Stimulated activated CD4-positive, alpha-beta T cell treated with anti-CD3 and anti-CD28 coated beads, TNF-alpha, amount 100 ng/mL, for 4 hours (primary cell): Measurements from ENCODE around the gene SMURF1.

Experiments
- DNase-seq, 3 experiments: peaks; one replicate each; pipeline ENCODE4 v3.0.0-alpha.2; 2020; ENCODE audit warnings: low read depth in 3 of 3

SMURF1 gene

GRCh38 chr7:99005776-99006175 lies 138.1 kb downstream of the SMURF1 start:
- no peak for DNase-seq

DNA sequence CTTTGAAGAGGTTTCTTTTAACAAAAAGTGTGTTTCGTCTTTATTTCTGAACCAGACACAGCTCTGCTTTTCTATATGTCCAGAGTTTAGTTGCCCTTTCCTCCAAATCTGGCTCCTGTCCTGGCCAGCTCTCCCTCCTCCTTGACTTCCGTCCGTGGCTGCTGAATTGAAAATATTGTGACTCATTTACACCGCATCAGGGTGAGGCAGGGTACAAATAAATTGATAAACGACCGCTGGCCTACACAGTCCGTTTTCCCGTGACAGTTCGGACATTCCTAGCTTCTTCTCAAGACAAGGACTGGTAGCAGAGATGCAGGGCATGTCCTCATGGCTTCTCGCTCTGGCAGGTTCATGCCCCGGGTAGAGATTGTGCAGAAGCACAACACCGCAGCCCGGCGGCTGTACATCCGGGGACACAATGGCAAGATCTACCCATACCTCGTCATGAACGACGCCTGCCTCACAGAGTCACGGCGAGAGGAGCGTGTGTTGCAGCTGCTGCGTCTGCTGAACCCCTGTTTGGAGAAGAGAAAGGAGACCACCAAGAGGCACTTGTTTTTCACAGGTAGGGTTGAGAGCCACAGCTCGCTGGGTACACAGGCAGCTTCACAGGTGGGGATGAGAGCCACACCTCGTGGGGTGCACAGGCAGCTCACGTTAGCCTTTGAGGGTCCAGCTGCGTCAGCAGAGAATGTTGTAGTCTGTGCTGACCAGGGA lies 139.0 kb downstream of the SMURF1 start:
- DNase-seq: no peak

- DNase-seq: no peak
These were observed 139.7 kb downstream of the SMURF1 start for GRCh38 chr7:99004216-99004615.

DNA sequence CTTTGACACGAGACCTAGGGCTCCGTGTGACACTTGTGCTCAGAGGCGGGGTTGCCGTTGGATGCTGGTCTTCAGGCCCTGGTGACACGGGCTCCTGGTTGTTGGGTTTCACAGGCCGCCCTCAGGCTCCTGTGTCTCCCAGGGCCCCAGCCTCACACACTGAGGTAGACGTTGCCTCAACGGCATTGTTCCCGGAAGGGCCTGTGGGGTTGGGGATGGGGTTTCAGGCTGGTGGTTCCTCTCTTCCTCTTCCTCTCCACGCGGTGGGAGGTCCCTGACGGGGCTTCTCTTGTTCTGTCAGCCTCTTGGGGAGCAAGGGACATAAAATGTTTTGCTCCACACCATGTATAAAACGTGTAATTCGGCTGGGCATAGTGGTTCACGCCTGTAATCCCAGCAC lies 140.5 kb downstream of the SMURF1 start:
- no peak for DNase-seq

DNA sequence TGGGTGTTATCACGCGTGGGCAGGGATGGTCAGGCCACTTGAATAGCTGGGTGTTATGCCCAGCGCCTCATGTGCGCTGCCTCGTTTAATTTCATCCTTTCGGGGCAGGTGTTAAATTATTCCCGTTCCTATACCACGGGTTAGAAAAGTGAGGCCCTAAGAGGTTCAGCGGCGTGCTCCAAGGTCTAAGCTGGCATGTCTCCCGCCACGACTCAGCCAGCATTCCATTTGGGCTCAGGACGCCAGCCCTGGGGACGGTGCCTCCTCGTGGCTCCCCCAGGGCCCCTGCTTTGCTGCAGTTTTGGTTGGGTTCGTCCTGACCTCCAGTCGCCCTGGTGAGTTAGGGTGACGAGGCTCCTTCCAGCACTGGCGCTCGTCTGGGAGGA lies 141.1 kb downstream of the SMURF1 start:
- no peak for DNase-seq

DNA sequence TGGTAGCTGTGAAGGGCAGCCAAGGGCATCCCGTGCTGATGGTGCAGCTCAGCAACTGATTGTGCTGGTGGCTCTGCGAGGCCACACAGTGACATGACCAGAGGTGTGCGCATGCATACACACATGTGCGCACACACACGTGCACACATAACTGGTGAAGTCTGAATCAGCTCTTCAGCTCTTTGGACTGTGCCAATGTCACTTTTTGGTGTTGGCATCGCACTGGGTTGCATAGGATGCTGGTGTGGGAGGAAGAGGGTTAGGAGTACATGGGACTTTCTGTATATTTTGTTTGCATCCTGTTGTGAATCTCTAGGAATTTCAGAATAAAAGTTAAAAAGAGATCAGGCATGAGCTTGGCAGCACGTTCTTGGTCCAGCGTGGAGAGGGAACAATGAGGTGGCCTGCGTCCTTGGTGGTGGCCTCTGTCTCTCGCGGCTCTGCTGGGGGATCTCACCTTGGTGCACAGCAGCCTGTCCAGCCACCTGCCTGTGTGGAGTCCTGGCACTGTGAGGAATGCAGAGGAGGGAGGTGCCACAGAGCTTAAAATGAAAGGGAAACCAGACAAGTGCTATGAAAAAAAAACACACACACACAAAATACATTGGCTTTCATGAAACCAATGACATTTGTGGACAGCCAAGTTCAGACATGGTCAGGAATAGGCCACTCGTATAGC lies 141.6 kb downstream of the SMURF1 start:
- no peak for DNase-seq

- no peak for DNase-seq
These were observed 142.3 kb downstream of the SMURF1 start for GRCh38 chr7:99001482-99002147.

DNA sequence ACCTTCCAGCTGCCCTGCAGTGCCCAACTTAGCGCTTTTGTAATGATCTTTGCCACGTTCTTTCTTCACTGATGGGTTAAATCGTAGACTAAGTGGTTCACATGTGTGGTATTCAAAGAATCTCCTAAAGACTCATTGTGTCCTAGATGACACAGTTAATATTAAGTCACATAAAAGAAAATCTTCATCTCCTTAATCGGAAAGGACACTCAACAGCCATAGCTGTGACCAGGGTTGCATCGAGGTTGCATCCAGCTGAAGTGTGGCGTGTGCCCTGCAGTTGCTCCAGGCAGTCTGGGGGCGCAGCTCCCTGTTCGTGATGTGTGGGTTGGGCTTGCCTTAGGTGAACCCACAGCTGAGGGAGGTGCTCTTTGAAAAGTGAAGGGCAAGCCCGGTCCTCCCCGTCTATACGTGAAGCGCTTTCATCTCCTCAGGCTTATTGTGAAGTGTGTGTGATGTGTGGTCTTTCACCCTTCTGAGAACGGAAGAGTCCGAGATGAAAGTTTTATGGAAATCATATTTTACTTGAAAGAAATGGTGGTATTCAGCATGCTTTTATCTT lies 142.9 kb downstream of the SMURF1 start:
- no peak for DNase-seq

DNA sequence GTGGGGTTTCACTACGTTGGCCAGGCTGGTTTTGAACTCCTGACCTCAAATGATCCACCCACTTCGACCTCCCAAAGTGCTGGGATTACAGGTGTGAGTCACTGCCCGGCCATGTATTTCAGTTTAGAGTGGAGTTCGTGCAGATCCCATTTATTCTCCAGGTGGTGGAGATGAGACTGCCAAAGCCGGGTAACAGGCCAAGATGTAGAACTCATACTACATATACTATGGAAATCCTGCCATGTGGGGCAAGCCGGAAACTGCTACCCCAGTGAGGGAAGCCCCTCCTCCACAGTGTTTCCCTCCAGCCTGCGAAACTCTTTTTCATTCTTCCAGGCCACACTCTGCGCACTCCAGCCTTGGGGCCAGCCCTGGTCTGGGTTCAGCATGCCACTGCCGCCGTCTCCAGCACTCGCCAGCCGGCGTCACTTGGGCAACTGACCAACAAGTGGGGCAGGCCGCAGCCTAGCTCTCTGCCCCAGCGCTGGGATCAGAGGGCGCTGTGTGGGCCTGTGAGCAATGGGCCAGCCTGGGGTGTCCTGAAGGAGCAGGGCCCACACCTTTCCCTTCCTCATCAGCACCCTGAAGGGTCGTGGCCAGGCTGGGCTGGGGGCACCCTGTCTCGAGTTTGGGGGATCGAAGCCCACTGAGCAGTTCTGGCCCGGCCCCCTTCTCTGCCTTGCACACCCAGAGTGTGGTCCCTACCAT lies 143.6 kb downstream of the SMURF1 start:
- DNase-seq: no peak

DNA sequence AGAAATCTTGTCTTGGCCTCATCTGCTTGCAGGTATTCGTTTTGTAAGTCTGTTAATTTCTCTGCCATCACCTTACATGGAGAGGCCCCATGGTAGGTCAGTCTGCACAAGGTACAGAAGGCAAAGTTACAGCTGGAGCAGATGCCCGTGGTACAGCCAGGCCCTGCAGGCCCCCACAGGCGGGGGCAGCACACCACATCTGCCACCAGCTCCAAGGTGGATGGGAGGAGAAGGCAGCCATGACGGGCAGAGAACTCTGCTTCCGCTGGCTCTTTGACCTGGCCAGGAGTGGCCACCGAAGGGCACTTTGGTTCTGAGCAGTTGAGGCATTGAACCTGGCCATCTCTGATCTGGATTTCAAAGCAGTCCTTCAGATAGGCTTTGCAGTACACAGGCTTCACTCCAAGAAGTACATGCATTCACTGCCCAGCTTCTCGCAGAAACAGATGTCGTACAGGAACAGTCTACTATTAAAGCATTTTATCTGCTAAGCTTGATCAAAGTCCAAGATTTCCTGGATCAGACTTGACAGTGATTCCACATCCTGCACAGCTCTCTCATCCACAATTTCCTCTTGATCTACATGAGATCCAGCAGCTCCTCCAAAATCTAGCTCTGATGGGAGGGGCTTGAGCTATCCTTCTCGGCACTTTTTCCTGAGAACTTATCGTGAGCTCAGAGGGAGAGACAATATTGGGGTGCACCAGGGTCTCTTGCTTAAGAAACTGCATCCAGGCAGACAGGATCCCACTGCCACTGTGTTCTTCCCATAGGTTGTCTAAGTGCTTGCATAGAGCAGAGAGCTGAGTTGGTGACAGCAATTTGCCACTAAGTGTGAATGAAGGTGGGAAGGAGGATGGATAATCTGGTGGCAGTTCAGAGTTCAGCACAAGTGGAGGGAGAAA lies 144.8 kb downstream of the SMURF1 start:
- DNase-seq: no peak

GRCh38 chr7:98997846-98998245 lies 146.1 kb downstream of the SMURF1 start:
- no peak for DNase-seq

- no peak for DNase-seq
These were observed 147.8 kb downstream of the SMURF1 start for GRCh38 chr7:98996150-98996552.

DNA sequence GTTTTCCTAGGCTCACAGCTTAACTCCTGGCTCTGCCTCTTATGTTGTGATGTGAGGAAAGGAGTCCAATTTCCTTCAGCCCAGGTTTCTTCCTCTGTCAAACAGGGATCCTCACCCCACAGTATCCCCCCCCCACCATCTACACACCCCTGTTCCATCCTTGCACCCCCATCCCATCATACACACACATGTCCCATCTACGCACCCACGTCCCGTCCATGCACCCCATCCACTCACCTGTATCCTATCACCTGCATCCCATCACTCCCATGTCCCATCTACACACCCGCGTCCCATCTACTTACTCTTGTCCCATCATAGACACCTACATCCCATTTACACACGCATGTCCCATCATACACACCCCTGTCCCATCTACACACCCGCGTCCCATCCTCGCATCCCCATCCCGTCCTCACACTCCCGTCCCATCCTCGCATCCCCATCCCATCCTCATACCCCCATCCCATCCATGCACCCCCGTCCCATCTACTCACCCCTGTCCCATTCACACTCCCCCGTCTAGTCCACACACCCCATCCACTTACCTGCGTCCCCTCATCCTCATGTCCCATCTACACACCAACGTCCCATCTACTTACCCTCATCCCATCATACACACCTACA lies 148.3 kb downstream of the SMURF1 start:
- DNase-seq: no peak

DNA sequence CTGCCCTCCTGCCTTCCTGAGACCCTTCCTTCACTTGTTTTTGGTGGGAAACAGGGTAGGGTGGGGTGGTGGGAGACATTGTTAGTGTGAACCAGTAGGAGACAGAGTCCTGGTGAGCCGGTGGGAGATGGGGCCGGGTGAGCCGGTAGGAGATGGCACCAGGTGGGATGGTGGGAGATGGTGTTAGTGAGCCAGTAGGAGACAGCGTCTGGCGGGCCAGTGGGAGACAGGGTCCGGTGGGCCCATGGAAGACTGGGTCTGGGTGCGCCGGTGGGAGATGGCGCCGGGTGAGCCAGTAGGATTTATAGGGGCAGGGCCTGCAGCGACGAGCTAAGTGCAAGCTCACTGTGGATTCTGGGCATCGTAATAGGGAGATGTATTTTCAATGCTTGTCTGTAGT lies 148.8 kb downstream of the SMURF1 start:
- DNase-seq: no peak

- no peak for DNase-seq
These were observed 149.6 kb downstream of the SMURF1 start for GRCh38 chr7:98994046-98994944.

DNA sequence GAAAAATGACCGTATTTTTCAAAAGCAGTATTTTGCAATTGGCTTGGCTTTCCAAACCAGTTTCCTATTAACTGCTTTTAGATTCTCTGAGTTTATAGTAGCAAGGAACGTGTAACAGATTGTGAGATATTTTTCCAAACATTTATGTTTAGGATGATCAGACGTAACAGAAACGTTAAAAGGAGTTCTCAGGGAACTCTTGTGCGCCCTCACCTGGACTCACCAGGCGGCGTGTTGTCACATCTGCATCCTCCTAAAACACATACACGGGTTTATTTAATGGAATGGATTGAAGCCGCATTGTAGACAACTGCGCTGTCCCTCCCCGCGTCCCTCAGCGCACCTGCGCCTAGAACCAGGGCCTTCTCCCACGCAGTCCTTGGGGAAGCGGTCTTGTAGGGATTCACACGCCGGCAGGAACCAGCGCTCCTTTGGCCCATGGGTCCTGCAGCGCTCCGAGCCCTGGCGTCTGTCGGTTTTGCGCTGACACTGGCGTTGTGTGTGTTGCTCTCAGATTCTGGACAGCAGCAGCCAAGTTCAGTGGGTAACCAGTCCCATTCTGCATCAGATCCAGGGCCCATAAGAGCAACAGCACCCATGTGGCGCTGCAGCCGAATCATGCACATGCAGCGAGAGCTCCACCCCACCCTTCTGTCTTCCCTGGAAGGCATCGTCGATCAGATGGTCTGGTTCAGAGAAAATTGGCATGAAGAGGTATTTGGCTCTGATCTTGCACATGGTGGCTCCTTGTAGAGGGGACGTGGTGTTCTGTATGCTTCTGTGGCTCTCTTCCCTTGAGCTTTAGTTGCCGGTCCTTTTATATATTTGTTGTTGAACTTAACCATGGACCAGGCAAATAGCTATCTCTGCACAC lies 150.6 kb downstream of the SMURF1 start:
- no peak for DNase-seq

DNA sequence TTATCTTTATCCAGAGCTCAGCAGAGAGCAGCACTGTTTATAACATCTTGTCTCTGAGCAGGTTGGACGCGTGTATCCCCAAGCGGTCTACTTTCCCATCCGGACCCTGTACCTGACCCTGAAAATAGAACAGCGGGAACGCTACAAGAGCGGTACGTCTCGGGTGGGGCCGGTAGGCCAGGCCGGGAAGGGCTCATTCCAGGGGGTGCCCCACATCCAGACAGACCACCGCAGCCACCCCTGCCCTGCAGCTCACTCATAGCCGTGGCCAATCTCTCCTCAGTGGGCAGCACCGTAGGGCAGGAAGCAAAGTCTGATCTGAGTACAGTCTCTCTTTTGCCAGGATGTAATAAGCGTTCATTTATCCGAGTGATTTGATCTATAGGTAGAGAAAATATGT lies 151.8 kb downstream of the SMURF1 start:
- DNase-seq: no peak

- no peak for DNase-seq
These were observed 152.8 kb downstream of the SMURF1 start for GRCh38 chr7:98991141-98991540.

DNA sequence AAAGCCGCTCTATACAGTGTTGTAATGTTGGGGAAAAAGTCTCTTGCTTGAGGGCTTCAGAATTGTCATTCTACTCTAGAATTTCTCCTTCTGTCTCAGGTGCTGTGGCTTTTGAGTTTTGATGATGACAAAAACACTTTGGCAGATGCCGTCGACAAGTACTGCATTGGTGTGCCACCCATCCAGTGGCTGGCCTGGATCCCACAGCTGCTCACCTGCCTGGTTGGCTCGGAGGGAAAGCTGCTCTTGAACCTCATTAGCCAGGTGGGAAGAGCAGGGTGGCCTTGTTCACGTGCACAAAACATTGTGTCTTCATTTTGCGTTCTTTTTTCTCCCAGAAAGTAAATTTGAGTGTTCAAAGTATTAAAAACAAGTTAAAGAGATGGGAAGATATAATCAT lies 153.6 kb downstream of the SMURF1 start:
- DNase-seq: no peak
